ENCODE data around the gene PDHX. TPM values are rescaled to one million over a fixed set of nuclear protein-coding genes. Genes with fewer than 3 reads are reported as not detected.

PDHX gene
- total RNA-seq, 1 experiment from 2014 or later = 85.4 TPM

DNA sequence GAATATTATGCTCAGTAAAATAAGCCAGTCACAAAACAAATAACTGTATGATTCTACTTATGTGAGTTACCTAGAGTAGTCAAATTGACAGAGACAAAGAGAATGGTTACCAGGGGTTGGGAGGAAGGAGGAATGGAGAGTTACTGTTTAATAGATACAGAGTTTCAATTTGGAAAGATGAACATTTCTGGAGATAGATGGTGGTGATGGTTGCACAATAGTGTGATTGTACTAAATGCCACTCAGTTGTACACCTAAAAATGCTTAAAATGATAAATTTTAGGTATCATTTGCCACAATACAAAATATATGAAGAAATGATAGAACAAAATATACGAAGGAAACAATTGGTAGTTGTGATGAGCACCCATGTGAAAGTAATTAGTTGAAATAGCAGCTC is 43.4 kb downstream of the PDHX start:
- H3K36me3 ChIP-seq (ENCODE audit: control insufficient read depth, insufficient read depth, low read length) = no peaks in the 10 kb centered on the region
- ChIA-PET CTCF (no interaction called here), POLR2A (no interaction called here)
- intact Hi-C loops (cut with micrococcal nuclease; ENCODE audit: unreplicated experiment) = no loop called here
- Mint-ChIP-seq H3K36me3 (ENCODE audit: insufficient read depth, unreplicated experiment) (peaks cover 9% of the 10 kb centered on the region), H3K27me3 (ENCODE audit: insufficient read depth, unreplicated experiment) (no peaks in the 10 kb centered on the region), H3K4me1 (ENCODE audit: low read depth, unreplicated experiment) (no peaks in the 10 kb centered on the region), H3K9me3 (ENCODE audit: unreplicated experiment) (no peaks in the 10 kb centered on the region), H3K4me3 (ENCODE audit: unreplicated experiment) (no peak overlapping the region), H3K27ac (ENCODE audit: unreplicated experiment) (no peak overlapping the region)
- no peak for DNase-seq
- H3K4me1 ChIP-seq = no peaks in the 10 kb centered on the region
- no peaks in the 10 kb centered on the region for H3K9me3 ChIP-seq
- TF ChIP-seq, protein P1, sequence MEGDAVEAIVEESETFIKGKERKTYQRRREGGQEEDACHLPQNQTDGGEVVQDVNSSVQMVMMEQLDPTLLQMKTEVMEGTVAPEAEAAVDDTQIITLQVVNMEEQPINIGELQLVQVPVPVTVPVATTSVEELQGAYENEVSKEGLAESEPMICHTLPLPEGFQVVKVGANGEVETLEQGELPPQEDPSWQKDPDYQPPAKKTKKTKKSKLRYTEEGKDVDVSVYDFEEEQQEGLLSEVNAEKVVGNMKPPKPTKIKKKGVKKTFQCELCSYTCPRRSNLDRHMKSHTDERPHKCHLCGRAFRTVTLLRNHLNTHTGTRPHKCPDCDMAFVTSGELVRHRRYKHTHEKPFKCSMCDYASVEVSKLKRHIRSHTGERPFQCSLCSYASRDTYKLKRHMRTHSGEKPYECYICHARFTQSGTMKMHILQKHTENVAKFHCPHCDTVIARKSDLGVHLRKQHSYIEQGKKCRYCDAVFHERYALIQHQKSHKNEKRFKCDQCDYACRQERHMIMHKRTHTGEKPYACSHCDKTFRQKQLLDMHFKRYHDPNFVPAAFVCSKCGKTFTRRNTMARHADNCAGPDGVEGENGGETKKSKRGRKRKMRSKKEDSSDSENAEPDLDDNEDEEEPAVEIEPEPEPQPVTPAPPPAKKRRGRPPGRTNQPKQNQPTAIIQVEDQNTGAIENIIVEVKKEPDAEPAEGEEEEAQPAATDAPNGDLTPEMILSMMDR (IDR thresholded peaks at IDR 0.05; ENCODE audit: insufficient read depth in 1 of 2, low read depth in 1 of 2, low read length in 1 of 2, severe bottlenecking in 1 of 2, unreplicated experiment in 1 of 2) = no peak
- H3K4me3 ChIP-seq (ENCODE audit: low read depth, low read length) = no peak overlapping the region
- BruUV-seq (replicated peaks) = no TSS peak
- no peaks in the 10 kb centered on the region for H3K27me3 ChIP-seq (replicated peaks; ENCODE audit: control insufficient read depth, insufficient read depth, low read length)

DNA sequence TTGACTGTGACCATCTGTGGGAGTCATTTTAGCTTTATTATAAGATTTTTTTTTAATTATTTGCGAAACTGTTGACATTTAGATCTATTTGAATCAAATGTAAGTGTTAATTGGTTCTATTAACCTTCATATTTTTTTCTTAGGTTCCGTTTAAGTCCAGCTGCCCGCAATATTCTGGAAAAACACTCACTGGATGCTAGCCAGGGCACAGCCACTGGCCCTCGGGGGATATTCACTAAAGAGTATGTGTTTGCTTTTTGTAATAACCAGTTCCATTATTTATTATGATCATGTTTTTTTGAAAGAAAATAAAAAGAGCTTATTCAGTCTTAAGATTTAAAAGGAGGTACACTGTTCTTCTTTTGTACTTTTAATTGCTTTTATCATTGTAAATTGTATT is 43.9 kb downstream of the PDHX start:
- H3K27me3 Mint-ChIP-seq (ENCODE audit: insufficient read depth, unreplicated experiment) = no peaks in the 10 kb centered on the region
- TF ChIP-seq, protein P1 (IDR thresholded peaks at IDR 0.05; ENCODE audit: insufficient read depth in 1 of 2, low read depth in 1 of 2, low read length in 1 of 2, severe bottlenecking in 1 of 2, unreplicated experiment in 1 of 2) = no peak
- DNase-seq = no peak
- no peak overlapping the region for H3K4me3 Mint-ChIP-seq (ENCODE audit: unreplicated experiment)
- Histone ChIP-seq H3K36me3 (ENCODE audit: control insufficient read depth, insufficient read depth, low read length) (no peaks in the 10 kb centered on the region), H3K4me3 (ENCODE audit: low read depth, low read length) (no peak overlapping the region), H3K27me3 (replicated peaks; ENCODE audit: control insufficient read depth, insufficient read depth, low read length) (no peaks in the 10 kb centered on the region), H3K4me1 (no peaks in the 10 kb centered on the region), H3K9me3 (no peaks in the 10 kb centered on the region)
- no TSS peak for BruUV-seq (replicated peaks)
- no peaks in the 10 kb centered on the region for H3K9me3 Mint-ChIP-seq (ENCODE audit: unreplicated experiment)
- intact Hi-C loops (cut with micrococcal nuclease; ENCODE audit: unreplicated experiment) = no loop called here
- H3K27ac Mint-ChIP-seq (ENCODE audit: unreplicated experiment) = no peak overlapping the region
- CTCF ChIA-PET = no interaction called here
- POLR2A ChIA-PET = no interaction called here
- H3K4me1 Mint-ChIP-seq (ENCODE audit: low read depth, unreplicated experiment) = no peaks in the 10 kb centered on the region
- H3K36me3 Mint-ChIP-seq (ENCODE audit: insufficient read depth, unreplicated experiment) = peaks cover 9% of the 10 kb centered on the region

DNA sequence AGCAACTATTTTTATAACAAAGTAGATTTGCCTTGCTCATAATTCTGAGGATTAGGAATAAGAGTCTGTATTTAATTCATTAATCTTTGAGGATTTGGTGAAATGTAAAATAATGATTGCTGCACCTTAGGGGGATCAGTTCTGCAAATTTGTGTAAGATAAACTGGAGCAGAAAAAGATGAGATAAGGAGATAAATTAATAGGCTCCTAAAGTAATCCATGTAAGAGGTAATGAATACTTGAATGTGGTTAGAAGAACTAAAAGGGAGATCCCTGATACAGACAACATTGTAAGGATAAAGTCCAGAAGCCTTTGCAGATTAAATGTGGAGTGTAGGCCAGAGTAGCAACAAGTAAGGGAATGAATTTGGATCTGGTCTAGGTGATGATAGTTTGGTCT is 45.6 kb downstream of the PDHX start:
- no peaks in the 10 kb centered on the region for H3K9me3 Mint-ChIP-seq (ENCODE audit: unreplicated experiment)
- ChIA-PET POLR2A (no interaction called here), CTCF (no interaction called here)
- H3K27me3 Mint-ChIP-seq (ENCODE audit: insufficient read depth, unreplicated experiment) = no peaks in the 10 kb centered on the region
- no peaks in the 10 kb centered on the region for H3K4me1 Mint-ChIP-seq (ENCODE audit: low read depth, unreplicated experiment)
- intact Hi-C loops (cut with micrococcal nuclease; ENCODE audit: unreplicated experiment) = no loop called here
- TF ChIP-seq, protein P1 (IDR thresholded peaks at IDR 0.05; ENCODE audit: insufficient read depth in 1 of 2, low read depth in 1 of 2, low read length in 1 of 2, severe bottlenecking in 1 of 2, unreplicated experiment in 1 of 2) = no peak
- no peaks in the 10 kb centered on the region; the same call in 1 of the 2 replicates for H3K36me3 ChIP-seq (ENCODE audit: control insufficient read depth, insufficient read depth, low read length)
- H3K4me3 Mint-ChIP-seq (ENCODE audit: unreplicated experiment) = no peak overlapping the region
- no peaks in the 10 kb centered on the region for H3K27me3 ChIP-seq (replicated peaks; ENCODE audit: control insufficient read depth, insufficient read depth, low read length)
- BruUV-seq (replicated peaks) = no TSS peak
- H3K4me3 ChIP-seq (ENCODE audit: low read depth, low read length) = no peak overlapping the region
- H3K36me3 Mint-ChIP-seq (ENCODE audit: insufficient read depth, unreplicated experiment) = peaks cover 18% of the 10 kb centered on the region
- DNase-seq = no peak
- no peaks in the 10 kb centered on the region for H3K4me1 ChIP-seq
- H3K9me3 ChIP-seq = no peaks in the 10 kb centered on the region
- H3K27ac Mint-ChIP-seq (ENCODE audit: unreplicated experiment) = no peak overlapping the region

Measured in Caco-2 (cell line).